ENCODE results near the gene ASCC1.
A peak's percentile ranks its signal among the peaks of the same experiment; 100 is the strongest.

ASCC1 gene

GRCh38 chr10:72215611-72216549 lies at the start of gene ASCC1, which contains the start of gene ANAPC16:
Gene ASCC1, minus strand, starts transcription at chr10:72216276. Its CDS starts 2,978 bp downstream, at chr10:72213298.
Gene ANAPC16, plus strand, starts transcription at chr10:72216012. Its CDS starts 7,903 bp downstream, at chr10:72223915.
- Mint-ChIP-seq H3K4me1 (peaks cover 20% of the 10 kb centered on the region), H3K36me3 (peaks cover 71% of the 10 kb centered on the region), H3K9me3 (no peaks in the 10 kb centered on the region), H3K4me3 (peak within 1 kb of the TSS; percentile 81), H3K27ac (peak within 1 kb of the TSS; percentile 91)
- peak; percentile 97 to 98 for DNase-seq (ENCODE audit: low spot score in 2 of 2)
- ATAC-seq = peak; percentile 94

DNA sequence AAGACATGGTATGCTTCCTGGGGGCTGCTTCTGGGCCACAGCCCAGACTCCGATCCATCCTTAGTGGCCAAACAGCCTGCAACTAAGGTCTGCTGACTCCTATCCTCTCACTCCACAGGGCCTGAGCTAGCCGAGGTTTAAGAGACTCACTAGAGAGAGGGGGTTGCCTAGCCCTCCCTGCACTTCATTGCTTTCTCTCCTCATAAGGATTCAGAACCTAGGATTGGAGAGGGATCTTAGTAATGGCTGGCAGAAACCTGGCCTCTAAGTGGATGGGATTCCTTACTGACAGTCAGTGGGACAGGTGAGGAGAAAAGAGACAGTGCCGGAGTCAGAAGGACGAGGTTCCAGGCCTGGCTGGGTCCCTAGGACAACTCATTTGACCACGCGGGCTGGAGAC lies 49.4 kb upstream of the ASCC1 start:
- peaks cover 28% of the 10 kb centered on the region for H3K4me1 Mint-ChIP-seq
- peaks cover 12% of the 10 kb centered on the region for H3K36me3 Mint-ChIP-seq
- H3K27ac Mint-ChIP-seq = no peak overlapping the region
- H3K9me3 Mint-ChIP-seq = no peaks in the 10 kb centered on the region
- DNase-seq (ENCODE audit: low spot score in 2 of 2) (no peak), ATAC-seq (no peak)
- no peak overlapping the region for H3K4me3 Mint-ChIP-seq

DNA sequence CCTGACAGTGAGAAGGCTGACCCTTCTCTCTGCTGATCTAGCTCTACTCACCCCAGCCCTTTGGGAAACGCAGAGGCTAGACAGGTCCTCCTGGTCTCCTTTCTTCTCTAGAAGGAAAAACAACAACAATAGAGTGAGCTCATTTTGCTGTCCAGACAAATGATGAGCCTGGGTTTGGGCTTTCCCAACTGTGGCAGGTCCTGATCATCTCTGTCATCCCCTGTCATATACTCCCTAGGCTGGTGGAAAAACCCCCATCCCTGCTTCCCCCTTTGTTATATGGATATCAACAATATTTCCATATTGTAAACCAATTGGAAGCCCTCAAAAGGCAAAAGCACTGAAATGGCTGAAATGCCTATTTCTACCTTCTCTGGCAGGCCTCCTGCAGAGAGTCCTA lies 48.5 kb upstream of the ASCC1 start:
- peaks cover 34% of the 10 kb centered on the region for H3K4me1 Mint-ChIP-seq
- no peaks in the 10 kb centered on the region for H3K9me3 Mint-ChIP-seq
- ATAC-seq (no peak), DNase-seq (ENCODE audit: low spot score in 2 of 2) (no peak)
- peak overlapping the region; percentile 86 for H3K27ac Mint-ChIP-seq
- no peak overlapping the region for H3K4me3 Mint-ChIP-seq
- peaks cover 14% of the 10 kb centered on the region for H3K36me3 Mint-ChIP-seq

GRCh38 chr10:72263613-72264241 lies 47.7 kb upstream of the ASCC1 start:
- no peak for DNase-seq (ENCODE audit: low spot score in 2 of 2)
- peak overlapping the region; percentile 86 for H3K27ac Mint-ChIP-seq
- no peaks in the 10 kb centered on the region for H3K9me3 Mint-ChIP-seq
- no peak for ATAC-seq
- H3K4me3 Mint-ChIP-seq = peak overlapping the region; percentile 23
- peaks cover 14% of the 10 kb centered on the region for H3K36me3 Mint-ChIP-seq
- H3K4me1 Mint-ChIP-seq = peaks cover 40% of the 10 kb centered on the region

DNA sequence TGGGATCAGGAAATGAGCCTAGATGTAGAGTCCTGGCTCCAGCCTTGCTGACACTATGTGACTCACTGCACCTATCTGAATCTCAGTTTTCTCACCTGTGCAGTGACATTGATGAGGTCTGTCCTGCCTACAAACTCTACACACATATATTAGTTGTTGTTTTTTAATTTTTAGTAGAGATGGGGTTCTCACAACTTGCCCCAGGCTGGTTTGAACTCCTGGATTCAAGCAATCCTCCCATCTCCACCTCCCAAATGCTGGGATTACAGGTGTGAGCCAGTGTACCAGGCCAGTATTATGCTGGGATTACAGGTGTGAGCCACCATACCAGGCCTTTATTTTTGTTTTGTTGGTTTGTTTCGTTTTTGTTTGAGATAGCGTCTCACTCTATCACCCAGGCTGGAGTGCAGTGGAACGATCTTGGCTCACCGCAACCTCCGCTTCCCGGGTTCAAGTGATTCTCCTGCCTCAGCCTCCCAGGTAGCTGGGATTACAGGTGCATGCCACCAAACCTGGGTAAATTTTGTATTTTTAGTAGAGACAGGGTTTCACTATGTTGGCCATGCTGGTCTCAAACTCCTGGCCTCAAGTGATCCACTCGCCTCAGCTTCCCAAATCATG lies 45.8 kb upstream of the ASCC1 start:
- Mint-ChIP-seq H3K27ac (peak overlapping the region; percentile 99), H3K4me1 (peaks cover 51% of the 10 kb centered on the region), H3K36me3 (peaks cover 14% of the 10 kb centered on the region), H3K4me3 (peak overlapping the region; percentile 83), H3K9me3 (no peaks in the 10 kb centered on the region)
- ATAC-seq (peak; percentile 48), DNase-seq (ENCODE audit: low spot score in 2 of 2) (no peak)

GRCh38 chr10:72260976-72261783 lies 45.1 kb upstream of the ASCC1 start:
- Mint-ChIP-seq H3K9me3 (no peaks in the 10 kb centered on the region), H3K36me3 (peaks cover 14% of the 10 kb centered on the region), H3K27ac (peak overlapping the region; percentile 99), H3K4me1 (peaks cover 58% of the 10 kb centered on the region), H3K4me3 (peak overlapping the region; percentile 83)
- ATAC-seq = peak; percentile 78
- DNase-seq (ENCODE audit: low spot score in 2 of 2) = peak; percentile 73 to 98

GRCh38 chr10:72260239-72260975 lies 44.3 kb upstream of the ASCC1 start:
- Mint-ChIP-seq H3K4me1 (peaks cover 62% of the 10 kb centered on the region), H3K27ac (peak overlapping the region; percentile 99), H3K36me3 (peaks cover 14% of the 10 kb centered on the region), H3K4me3 (peak overlapping the region; percentile 83), H3K9me3 (no peaks in the 10 kb centered on the region)
- peak in 1 of 2 donors; percentile 87 for DNase-seq (ENCODE audit: low spot score in 2 of 2)
- peak; percentile 84 for ATAC-seq

GRCh38 chr10:72259491-72260238 lies 43.6 kb upstream of the ASCC1 start:
- DNase-seq (ENCODE audit: low spot score in 2 of 2) (peak in 1 of 2 donors; percentile 62), ATAC-seq (no peak)
- Mint-ChIP-seq H3K4me3 (peak overlapping the region; percentile 83), H3K27ac (peak overlapping the region; percentile 99), H3K4me1 (peaks cover 70% of the 10 kb centered on the region), H3K9me3 (no peaks in the 10 kb centered on the region), H3K36me3 (peaks cover 14% of the 10 kb centered on the region)

- no peak for ATAC-seq
- Mint-ChIP-seq H3K27ac (peak overlapping the region; percentile 61), H3K4me3 (no peak overlapping the region), H3K36me3 (peaks cover 14% of the 10 kb centered on the region), H3K4me1 (peaks cover 69% of the 10 kb centered on the region), H3K9me3 (no peaks in the 10 kb centered on the region)
- no peak for DNase-seq (ENCODE audit: low spot score in 2 of 2)
Measured at GRCh38 chr10:72258617-72259016, 42.5 kb upstream of the ASCC1 start.

DNA sequence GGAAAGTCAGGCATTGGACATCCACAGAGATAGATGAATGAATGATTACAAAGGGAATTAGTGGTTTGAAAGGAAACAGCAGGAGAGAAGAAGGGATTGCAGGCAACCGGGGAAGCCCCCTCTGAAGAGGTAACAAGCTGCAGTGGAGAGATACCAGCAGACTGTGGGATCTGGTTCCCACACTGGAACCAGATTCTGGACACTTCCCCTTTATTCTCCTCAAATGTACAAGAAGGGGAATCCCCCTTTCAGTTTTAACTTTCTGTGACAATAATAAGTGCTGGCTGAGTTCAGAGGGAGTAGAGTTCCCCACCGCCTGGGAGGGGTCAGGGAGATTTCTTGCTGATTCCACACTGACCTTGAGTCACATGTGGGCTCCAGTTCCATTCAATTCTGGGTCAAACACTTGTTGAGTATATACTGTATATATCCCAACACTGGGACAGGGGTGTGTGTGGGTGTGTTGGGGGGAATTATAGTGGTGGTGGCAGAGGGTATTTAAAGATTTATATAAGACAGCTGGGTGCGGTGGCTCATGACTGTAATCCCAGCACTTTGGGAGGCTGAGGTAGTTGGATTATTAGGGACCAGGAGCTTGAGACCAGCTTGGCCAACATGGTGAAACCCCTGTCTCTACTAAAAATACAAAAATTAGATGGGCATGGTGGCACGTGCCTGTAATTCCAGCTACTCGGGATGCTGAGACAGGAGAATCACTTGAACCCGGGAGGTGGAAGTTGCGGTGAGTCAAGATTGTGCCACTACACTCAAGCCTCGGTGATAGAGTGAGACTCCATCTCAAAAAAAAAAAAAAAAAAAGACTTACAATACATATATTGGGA lies 41.2 kb upstream of the ASCC1 start:
- Mint-ChIP-seq H3K4me3 (no peak overlapping the region), H3K4me1 (peaks cover 74% of the 10 kb centered on the region), H3K27ac (peak overlapping the region; percentile 83), H3K36me3 (peaks cover 14% of the 10 kb centered on the region), H3K9me3 (no peaks in the 10 kb centered on the region)
- no peak for DNase-seq (ENCODE audit: low spot score in 2 of 2)
- no peak for ATAC-seq

DNA sequence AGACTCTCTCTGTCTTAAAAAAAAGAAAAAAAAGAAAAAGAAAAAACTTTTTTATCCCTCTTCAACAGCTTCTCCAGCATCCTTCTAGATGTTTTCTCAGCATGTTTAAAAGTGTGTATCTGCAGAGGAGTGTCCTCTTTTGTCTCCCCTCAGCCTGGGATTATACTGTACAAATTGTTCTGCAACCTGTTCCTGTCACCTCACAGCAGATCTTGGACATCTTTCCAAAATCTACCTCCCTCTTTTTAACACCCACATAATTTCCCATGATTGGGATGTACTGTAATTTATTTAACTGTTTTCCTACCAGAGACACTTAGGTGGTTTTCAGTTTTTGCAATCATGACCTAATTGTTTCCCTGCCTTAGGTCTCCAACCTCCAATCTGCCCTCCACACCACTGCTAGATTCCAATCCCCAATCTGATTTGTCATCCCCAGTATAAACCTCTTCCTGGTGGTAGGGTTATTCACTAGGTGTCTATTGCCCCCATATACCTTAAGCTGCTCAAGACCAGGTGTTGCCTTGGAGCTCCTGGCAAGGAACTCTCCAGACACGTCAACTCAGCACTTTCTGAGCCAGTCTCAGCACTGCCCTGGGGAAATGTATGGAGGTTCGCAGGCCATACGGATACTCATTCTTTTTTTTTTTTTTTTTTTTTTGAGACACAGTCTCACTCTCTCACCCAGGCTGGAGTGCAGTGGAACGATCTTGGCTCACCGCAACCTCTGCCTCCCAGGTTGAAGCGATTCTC lies 40.1 kb upstream of the ASCC1 start:
- no peaks in the 10 kb centered on the region for H3K9me3 Mint-ChIP-seq
- H3K36me3 Mint-ChIP-seq = peaks cover 9% of the 10 kb centered on the region
- no peak overlapping the region for H3K27ac Mint-ChIP-seq
- H3K4me1 Mint-ChIP-seq = peaks cover 77% of the 10 kb centered on the region
- no peak overlapping the region for H3K4me3 Mint-ChIP-seq
- DNase-seq (ENCODE audit: low spot score in 2 of 2) (no peak), ATAC-seq (no peak)

GRCh38 chr10:72254813-72255568 lies 38.9 kb upstream of the ASCC1 start:
- no peak for DNase-seq (ENCODE audit: low spot score in 2 of 2)
- H3K36me3 Mint-ChIP-seq = no peaks in the 10 kb centered on the region
- peak; percentile 58 for ATAC-seq
- peaks cover 75% of the 10 kb centered on the region for H3K4me1 Mint-ChIP-seq
- no peaks in the 10 kb centered on the region for H3K9me3 Mint-ChIP-seq
- H3K4me3 Mint-ChIP-seq = peak overlapping the region; percentile 65
- peak overlapping the region; percentile 89 for H3K27ac Mint-ChIP-seq

Data from stimulated activated effector memory CD8-positive, alpha-beta T cell treated with anti-CD3 and anti-CD28 coated beads, Interleukin-12 subunit alpha, Interleukin-12 subunit beta, amount 100 ng/mL, for 72 hours (primary cell).